HG02981 (cell line): ENCODE measurements around the gene PDCD1LG2.

ENCODE experiments used
- ATAC-seq: cut with Tn5 transposase; IDR thresholded peaks from one replicate; pipeline ENCODE4 v1.9.1; 2021; ENCODE audit warnings: mild to moderate bottlenecking, moderate library complexity; ENCODE audit not compliant: unreplicated experiment

The PDCD1LG2 gene

DNA sequence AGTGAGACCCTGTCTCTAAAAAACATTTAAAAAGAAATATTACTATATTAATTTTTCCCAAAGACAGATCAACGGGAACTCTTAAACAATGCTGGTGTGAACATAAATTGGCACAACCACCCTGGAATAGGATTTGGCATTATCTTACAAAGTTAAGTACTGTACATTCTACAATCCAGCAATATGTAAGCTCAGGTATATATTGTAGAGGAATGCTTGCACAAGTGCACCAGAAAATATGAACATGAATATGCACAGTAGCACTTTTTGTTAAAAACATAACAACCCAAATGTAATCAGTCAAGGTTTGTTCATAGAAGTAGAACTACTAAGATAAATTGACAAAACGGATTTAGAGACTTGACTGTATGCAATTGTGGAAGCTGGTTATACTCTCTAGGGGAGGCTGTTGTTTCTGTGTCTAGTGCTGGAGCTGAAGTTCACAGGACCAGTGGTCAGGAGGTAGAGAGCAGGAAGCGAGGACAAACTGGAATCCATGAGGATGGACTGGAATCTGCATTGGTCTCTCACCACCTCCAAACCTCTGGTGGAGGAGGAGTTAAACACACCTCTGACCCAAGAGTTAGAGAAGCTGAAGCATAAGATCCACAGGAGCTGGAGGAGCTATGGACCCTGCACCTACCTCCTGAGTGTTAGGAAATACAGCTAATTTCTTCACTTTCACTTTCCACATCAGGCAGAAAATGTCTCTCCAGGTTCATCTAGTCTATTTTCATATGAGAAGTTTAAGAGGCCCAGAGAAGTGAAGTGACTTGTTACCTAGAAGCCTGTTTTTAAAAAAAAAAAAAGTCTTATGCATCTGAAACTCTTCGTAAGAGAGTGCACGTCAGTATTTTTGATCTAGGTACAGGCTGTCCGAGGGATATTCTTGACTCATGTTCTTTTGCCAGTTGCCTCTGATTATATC lies 98.2 kb downstream of the PDCD1LG2 start:
- peak; percentile 57 for ATAC-seq

DNA sequence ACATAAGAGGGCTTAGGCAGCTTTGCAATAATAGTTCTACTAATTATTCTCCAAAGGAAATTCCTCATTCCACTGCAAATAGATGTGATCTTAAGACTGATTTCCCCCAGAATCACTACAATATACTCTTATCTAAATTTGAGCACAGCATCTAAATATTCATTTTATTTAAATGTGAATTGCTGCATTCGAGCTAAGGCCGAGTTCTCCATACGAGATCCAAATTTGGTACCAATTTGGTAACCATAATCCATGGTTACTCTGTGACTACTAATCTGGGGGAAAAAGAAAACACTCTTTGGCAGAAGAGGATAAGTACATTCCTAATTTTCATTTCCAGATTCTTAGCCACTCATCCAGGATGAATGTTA lies 98.9 kb downstream of the PDCD1LG2 start:
- ATAC-seq = no peak

DNA sequence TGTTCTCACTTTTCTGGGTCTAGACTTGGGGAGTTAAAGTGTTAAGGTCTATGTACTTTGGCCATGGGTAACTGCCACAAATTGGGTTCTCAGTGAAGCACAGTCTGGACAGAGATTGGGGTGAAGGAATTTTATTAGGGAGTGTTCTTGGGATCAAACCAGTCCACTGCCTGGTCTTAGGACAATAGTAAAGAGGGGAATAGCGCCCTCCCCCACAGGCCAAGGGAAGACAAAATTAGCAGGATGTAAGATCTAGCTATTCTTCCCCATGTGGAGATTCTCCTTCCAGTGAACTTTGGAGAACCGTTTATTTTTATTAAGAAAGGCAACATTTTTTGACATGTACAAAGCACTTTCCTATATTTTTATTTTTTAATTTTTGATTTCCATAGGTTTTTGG lies 100.2 kb downstream of the PDCD1LG2 start:
- no peak for ATAC-seq

DNA sequence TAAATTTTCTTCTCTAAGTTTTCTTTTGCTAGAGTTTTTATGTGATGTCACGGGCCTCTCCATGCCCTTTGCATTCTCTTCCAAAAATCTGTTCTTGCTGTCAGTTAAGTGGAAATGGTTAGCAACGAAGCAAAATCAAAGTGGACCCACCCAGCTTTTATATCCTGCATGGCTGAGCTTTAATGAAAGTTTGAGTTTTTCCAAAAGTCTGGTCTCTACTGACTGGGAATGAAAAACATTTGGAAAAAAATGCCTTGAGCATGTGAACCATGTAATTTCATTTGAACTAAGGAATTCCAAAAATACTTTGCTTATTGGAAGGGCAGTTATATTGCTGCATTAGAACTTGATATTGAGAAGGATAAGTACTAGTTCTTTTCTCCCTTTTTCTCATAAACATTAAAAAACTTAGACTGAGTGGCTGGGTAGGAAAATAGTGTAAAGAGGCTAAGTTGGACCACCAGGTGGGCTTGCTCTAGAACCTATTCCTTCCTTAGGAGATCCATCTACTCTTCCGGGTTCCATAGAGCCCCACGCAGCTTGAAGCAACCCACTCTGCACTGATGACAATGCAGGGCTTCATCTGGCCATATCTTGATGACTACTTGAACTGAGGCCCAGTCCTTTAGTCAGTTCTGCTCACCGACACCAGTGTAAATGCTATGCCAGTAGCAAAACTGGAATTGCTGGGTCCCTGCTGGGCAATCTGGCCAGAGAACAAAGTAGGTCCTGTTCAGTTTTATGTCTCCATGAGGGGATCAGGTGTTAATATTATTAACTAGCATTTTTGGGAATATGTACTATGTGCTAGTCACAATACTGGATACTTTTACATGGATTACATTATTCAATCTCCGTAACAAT lies 101.2 kb downstream of the PDCD1LG2 start:
- ATAC-seq = no peak

DNA sequence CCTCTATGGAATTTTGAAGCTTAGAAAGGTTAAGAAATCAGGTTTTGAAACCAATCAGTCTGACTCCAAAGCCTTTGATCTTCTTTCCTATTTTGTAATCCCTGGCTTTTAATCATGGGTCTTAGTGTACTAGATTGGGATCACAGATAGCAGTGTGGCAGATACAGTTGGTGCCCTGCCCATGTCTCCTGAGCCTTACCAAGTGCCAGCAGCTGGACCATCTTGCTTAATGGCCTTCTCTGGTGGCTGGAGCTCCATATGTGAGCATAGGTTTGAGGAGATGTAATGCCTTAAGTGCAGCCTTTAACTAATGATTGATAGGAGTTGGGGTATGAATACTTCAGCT lies 101.8 kb downstream of the PDCD1LG2 start:
- no peak for ATAC-seq

DNA sequence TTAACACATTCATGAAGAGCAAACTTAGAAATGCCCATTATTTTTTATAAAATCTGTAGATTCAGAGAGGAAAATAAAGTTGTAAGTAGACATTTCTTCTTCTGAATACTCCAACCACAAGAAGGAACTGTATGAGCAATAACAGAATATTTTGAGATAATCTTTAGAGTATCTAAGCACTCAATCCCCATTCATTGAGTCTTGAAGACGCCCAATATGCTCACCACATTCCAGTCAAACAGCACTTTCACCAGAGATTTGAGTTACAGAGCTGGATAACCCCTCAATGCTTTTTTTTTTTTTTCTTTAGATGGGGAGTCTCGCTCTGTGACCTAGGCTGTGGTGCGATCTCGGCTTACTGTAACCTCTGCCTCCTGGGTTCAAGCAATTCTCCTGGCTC lies 103.9 kb downstream of the PDCD1LG2 start:
- ATAC-seq = no peak

DNA sequence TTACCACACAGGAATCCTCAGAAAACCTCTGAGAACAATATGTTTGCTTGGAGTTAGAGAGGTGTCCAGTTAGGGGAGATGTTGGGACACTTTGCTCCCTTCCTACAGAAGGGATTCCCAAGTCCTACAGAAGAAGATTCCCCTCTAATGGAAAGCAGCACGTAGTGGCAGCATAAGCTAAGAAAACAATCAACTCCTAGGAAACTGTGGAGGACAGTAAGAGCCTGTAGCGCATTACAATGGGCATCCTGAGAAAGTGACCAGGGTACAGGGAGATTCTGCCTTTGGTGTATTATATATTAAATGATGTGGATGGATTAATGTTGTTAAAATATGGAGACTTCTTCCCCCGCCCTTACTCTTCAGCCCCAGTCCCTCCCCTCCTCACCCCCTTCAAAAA lies 104.7 kb downstream of the PDCD1LG2 start:
- ATAC-seq = no peak

DNA sequence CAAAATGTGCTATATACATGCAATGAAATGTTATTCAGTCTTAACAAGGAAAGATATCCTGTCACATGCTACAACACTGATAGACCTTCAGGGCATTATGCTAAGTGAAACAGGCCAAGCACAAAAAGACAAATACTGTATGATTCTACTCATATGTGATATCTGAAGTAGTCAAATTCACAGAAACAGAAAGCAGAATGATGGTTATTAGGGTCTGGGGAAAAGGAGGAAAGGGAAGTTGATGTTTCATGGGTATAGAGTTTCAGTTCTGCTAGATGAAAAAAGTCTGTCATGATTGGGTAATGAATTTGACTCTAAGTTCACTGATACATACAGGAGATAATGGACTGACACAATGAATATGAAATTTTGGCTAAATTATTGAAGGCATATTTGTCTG lies 107.4 kb downstream of the PDCD1LG2 start:
- ATAC-seq = peak; percentile 97

DNA sequence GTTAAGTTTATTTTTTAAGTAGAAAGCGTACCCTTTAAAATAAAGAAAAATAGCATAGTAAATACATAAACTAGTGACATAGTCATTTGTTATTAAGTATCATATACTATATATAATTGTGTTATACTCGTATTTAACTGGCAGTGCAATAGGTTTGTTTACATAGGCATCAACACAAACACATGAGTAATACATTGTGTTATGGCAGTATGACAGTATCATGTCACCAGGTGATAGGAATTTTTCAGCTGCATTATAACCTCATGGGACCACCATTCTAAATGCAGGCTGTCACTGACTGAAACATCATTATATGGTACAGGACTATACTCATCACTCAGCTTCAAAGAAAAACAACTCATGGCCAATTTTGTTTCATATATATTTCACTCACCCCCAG lies 110.2 kb downstream of the PDCD1LG2 start:
- no peak for ATAC-seq
